ENCODE data around the gene C1orf115.

- no peak for TF ChIP-seq POLR2A (IDR thresholded peaks at IDR 0.05)
- TF ChIP-seq CTCF (IDR thresholded peaks at IDR 0.05): no peak
These were observed 497 bp upstream of the C1orf115 start for GRCh38 chr1:220689666-220690065.
